ENCODE data around the gene ARHGEF37. TPM values are rescaled to one million over a fixed set of nuclear protein-coding genes. Genes with fewer than 3 reads are reported as not detected.
"Not testable (repeated sequence)": the region's sequence is repeated elsewhere in the genome, so short reads cannot be mapped to it uniquely, and the experiment has no call there.

ARHGEF37 gene
- total and polyA plus RNA-seq, 2 donors = 1.1 to 2.5 TPM

- no peak for DNase-seq (ENCODE audit: low read depth in 6 of 9, low spot score in 9 of 9)
- Histone ChIP-seq H3K4me3 (ENCODE audit: low read length in 2 of 2) (no peak overlapping the region), H3K27ac (ENCODE audit: low read depth in 1 of 2, low read length in 1 of 2) (no peak overlapping the region), H3K36me3 (ENCODE audit: control insufficient read depth in 2 of 2, insufficient read depth in 2 of 2, low read length in 1 of 2) (no peaks in the 10 kb centered on the region), H3K27me3 (ENCODE audit: control insufficient read depth in 2 of 2, insufficient read depth in 1 of 2, low read length in 1 of 2) (no peaks in the 10 kb centered on the region), H3K9me3 (ENCODE audit: control insufficient read depth in 2 of 2, insufficient read depth in 1 of 2, low read length in 1 of 2) (no peaks in the 10 kb centered on the region), H3K4me1 (ENCODE audit: control insufficient read depth in 2 of 2, insufficient read depth in 2 of 2, low read length in 2 of 2) (peaks cover 0 to 10% of the 10 kb centered on the region in 2 donors)
- WGBS = 97% methylated on average over 2 of the region's 2 CpGs
Measured at GRCh38 chr5:149559706-149560105, 21.6 kb upstream of the ARHGEF37 start.

GRCh38 chr5:149561848-149562247 lies 19.4 kb upstream of the ARHGEF37 start:
- DNase-seq (ENCODE audit: low read depth in 6 of 9, low spot score in 9 of 9) = peak in 1 of 9 donors; percentile 31
- Histone ChIP-seq H3K9me3 (ENCODE audit: control insufficient read depth in 2 of 2, insufficient read depth in 1 of 2, low read length in 1 of 2) (no peaks in the 10 kb centered on the region), H3K4me3 (ENCODE audit: low read length in 2 of 2) (no peak overlapping the region), H3K27ac (ENCODE audit: low read depth in 1 of 2, low read length in 1 of 2) (peak overlapping the region in 1 of 2 donors; percentile 73), H3K36me3 (ENCODE audit: control insufficient read depth in 2 of 2, insufficient read depth in 2 of 2, low read length in 1 of 2) (no peaks in the 10 kb centered on the region), H3K4me1 (ENCODE audit: control insufficient read depth in 2 of 2, insufficient read depth in 2 of 2, low read length in 2 of 2) (peaks cover 0 to 10% of the 10 kb centered on the region in 2 donors), H3K27me3 (ENCODE audit: control insufficient read depth in 2 of 2, insufficient read depth in 1 of 2, low read length in 1 of 2) (no peaks in the 10 kb centered on the region)
- WGBS = 70% methylated on average over 2 of the region's 2 CpGs

GRCh38 chr5:149563466-149563865 lies 17.8 kb upstream of the ARHGEF37 start:
- H3K9me3 ChIP-seq (ENCODE audit: control insufficient read depth in 2 of 2, insufficient read depth in 1 of 2, low read length in 1 of 2) = no peaks in the 10 kb centered on the region
- H3K27ac ChIP-seq (ENCODE audit: low read depth in 1 of 2, low read length in 1 of 2) = no peak overlapping the region
- WGBS = 95% methylated on average over 2 of the region's 2 CpGs
- no peaks in the 10 kb centered on the region for H3K27me3 ChIP-seq (ENCODE audit: control insufficient read depth in 2 of 2, insufficient read depth in 1 of 2, low read length in 1 of 2)
- no peaks in the 10 kb centered on the region for H3K36me3 ChIP-seq (ENCODE audit: control insufficient read depth in 2 of 2, insufficient read depth in 2 of 2, low read length in 1 of 2)
- no peak overlapping the region for H3K4me3 ChIP-seq (ENCODE audit: low read length in 2 of 2)
- DNase-seq (ENCODE audit: low read depth in 6 of 9, low spot score in 9 of 9) = no peak
- peaks cover 0 to 10% of the 10 kb centered on the region in 2 donors for H3K4me1 ChIP-seq (ENCODE audit: control insufficient read depth in 2 of 2, insufficient read depth in 2 of 2, low read length in 2 of 2)

GRCh38 chr5:149564542-149565140 lies 16.7 kb upstream of the ARHGEF37 start:
- H3K27ac ChIP-seq (ENCODE audit: low read depth in 1 of 2, low read length in 1 of 2); H3K4me3 ChIP-seq (ENCODE audit: low read length in 2 of 2); H3K36me3 ChIP-seq (ENCODE audit: control insufficient read depth in 2 of 2, insufficient read depth in 2 of 2, low read length in 1 of 2); H3K27me3 ChIP-seq (ENCODE audit: control insufficient read depth in 2 of 2, insufficient read depth in 1 of 2, low read length in 1 of 2); H3K4me1 ChIP-seq (ENCODE audit: control insufficient read depth in 2 of 2, insufficient read depth in 2 of 2, low read length in 2 of 2); H3K9me3 ChIP-seq (ENCODE audit: control insufficient read depth in 2 of 2, insufficient read depth in 1 of 2, low read length in 1 of 2): not testable (repeated sequence)
- peak in 6 of 9 donors; percentile 53 to 81 (median 66) for DNase-seq (ENCODE audit: low read depth in 6 of 9, low spot score in 9 of 9)
- WGBS = 69% methylated on average over 15 of the region's 15 CpGs

GRCh38 chr5:149567226-149567625 lies 14.1 kb upstream of the ARHGEF37 start:
- H3K36me3 ChIP-seq (ENCODE audit: control insufficient read depth in 2 of 2, insufficient read depth in 2 of 2, low read length in 1 of 2) = no peaks in the 10 kb centered on the region
- 93% methylated on average over 1 of the region's 1 CpG for WGBS

GRCh38 chr5:149572170-149572569 lies 9.1 kb upstream of the ARHGEF37 start:
- no peak for DNase-seq (ENCODE audit: low read depth in 6 of 9, low spot score in 9 of 9)
- no peaks in the 10 kb centered on the region for H3K27me3 ChIP-seq (ENCODE audit: control insufficient read depth in 2 of 2, insufficient read depth in 1 of 2, low read length in 1 of 2)
- no peaks in the 10 kb centered on the region for H3K9me3 ChIP-seq (ENCODE audit: control insufficient read depth in 2 of 2, insufficient read depth in 1 of 2, low read length in 1 of 2)
- no peak overlapping the region for H3K4me3 ChIP-seq (ENCODE audit: low read length in 2 of 2)
- no peak overlapping the region for H3K27ac ChIP-seq (ENCODE audit: low read depth in 1 of 2, low read length in 1 of 2)
- H3K4me1 ChIP-seq (ENCODE audit: control insufficient read depth in 2 of 2, insufficient read depth in 2 of 2, low read length in 2 of 2) = peaks cover 0 to 5% of the 10 kb centered on the region in 2 donors
- no peaks in the 10 kb centered on the region for H3K36me3 ChIP-seq (ENCODE audit: control insufficient read depth in 2 of 2, insufficient read depth in 2 of 2, low read length in 1 of 2)

More at GRCh38 chr5:149567226-149567625, 14.1 kb upstream of the ARHGEF37 start:
- H3K4me1 ChIP-seq (ENCODE audit: control insufficient read depth in 2 of 2, insufficient read depth in 2 of 2, low read length in 2 of 2) = peaks cover 0 to 5% of the 10 kb centered on the region in 2 donors
- no peak for DNase-seq (ENCODE audit: low read depth in 6 of 9, low spot score in 9 of 9)
- H3K27me3 ChIP-seq (ENCODE audit: control insufficient read depth in 2 of 2, insufficient read depth in 1 of 2, low read length in 1 of 2) = no peaks in the 10 kb centered on the region
- H3K27ac ChIP-seq (ENCODE audit: low read depth in 1 of 2, low read length in 1 of 2) = no peak overlapping the region
- no peak overlapping the region for H3K4me3 ChIP-seq (ENCODE audit: low read length in 2 of 2)
- no peaks in the 10 kb centered on the region for H3K9me3 ChIP-seq (ENCODE audit: control insufficient read depth in 2 of 2, insufficient read depth in 1 of 2, low read length in 1 of 2)

- WGBS = 93% methylated on average over 4 of the region's 4 CpGs
- Histone ChIP-seq H3K9me3 (ENCODE audit: control insufficient read depth in 2 of 2, insufficient read depth in 1 of 2, low read length in 1 of 2) (no peaks in the 10 kb centered on the region), H3K4me3 (ENCODE audit: low read length in 2 of 2) (no peak overlapping the region), H3K27ac (ENCODE audit: low read depth in 1 of 2, low read length in 1 of 2) (no peak overlapping the region), H3K36me3 (ENCODE audit: control insufficient read depth in 2 of 2, insufficient read depth in 2 of 2, low read length in 1 of 2) (no peaks in the 10 kb centered on the region), H3K4me1 (ENCODE audit: control insufficient read depth in 2 of 2, insufficient read depth in 2 of 2, low read length in 2 of 2) (peaks cover 0 to 5% of the 10 kb centered on the region in 2 donors), H3K27me3 (ENCODE audit: control insufficient read depth in 2 of 2, insufficient read depth in 1 of 2, low read length in 1 of 2) (no peaks in the 10 kb centered on the region)
- no peak for DNase-seq (ENCODE audit: low read depth in 6 of 9, low spot score in 9 of 9)
Measured at GRCh38 chr5:149572576-149573231, 8.6 kb upstream of the ARHGEF37 start.

GRCh38 chr5:149575131-149575530 lies 6.2 kb upstream of the ARHGEF37 start:
- H3K36me3 ChIP-seq (ENCODE audit: control insufficient read depth in 2 of 2, insufficient read depth in 2 of 2, low read length in 1 of 2) = no peaks in the 10 kb centered on the region
- 95% methylated on average over 3 of the region's 3 CpGs for WGBS
- H3K27me3 ChIP-seq (ENCODE audit: control insufficient read depth in 2 of 2, insufficient read depth in 1 of 2, low read length in 1 of 2) = peaks cover 0 to 5% of the 10 kb centered on the region in 2 donors
- H3K4me1 ChIP-seq (ENCODE audit: control insufficient read depth in 2 of 2, insufficient read depth in 2 of 2, low read length in 2 of 2) = peaks cover 0 to 5% of the 10 kb centered on the region in 2 donors
- DNase-seq (ENCODE audit: low read depth in 6 of 9, low spot score in 9 of 9) = no peak
- no peak overlapping the region for H3K27ac ChIP-seq (ENCODE audit: low read depth in 1 of 2, low read length in 1 of 2)
- no peak overlapping the region for H3K4me3 ChIP-seq (ENCODE audit: low read length in 2 of 2)
- no peaks in the 10 kb centered on the region for H3K9me3 ChIP-seq (ENCODE audit: control insufficient read depth in 2 of 2, insufficient read depth in 1 of 2, low read length in 1 of 2)

GRCh38 chr5:149576021-149576420 lies 5.3 kb upstream of the ARHGEF37 start:
- Histone ChIP-seq H3K4me1 (ENCODE audit: control insufficient read depth in 2 of 2, insufficient read depth in 2 of 2, low read length in 2 of 2) (peaks cover 0 to 9% of the 10 kb centered on the region in 2 donors), H3K27ac (ENCODE audit: low read depth in 1 of 2, low read length in 1 of 2) (peak overlapping the region; percentile 54 to 85), H3K9me3 (ENCODE audit: control insufficient read depth in 2 of 2, insufficient read depth in 1 of 2, low read length in 1 of 2) (no peaks in the 10 kb centered on the region), H3K4me3 (ENCODE audit: low read length in 2 of 2) (no peak overlapping the region), H3K27me3 (ENCODE audit: control insufficient read depth in 2 of 2, insufficient read depth in 1 of 2, low read length in 1 of 2) (peaks cover 0 to 12% of the 10 kb centered on the region in 2 donors), H3K36me3 (ENCODE audit: control insufficient read depth in 2 of 2, insufficient read depth in 2 of 2, low read length in 1 of 2) (no peaks in the 10 kb centered on the region)
- 71% methylated on average over 3 of the region's 3 CpGs for WGBS
- DNase-seq (ENCODE audit: low read depth in 6 of 9, low spot score in 9 of 9) = peak in 5 of 9 donors; percentile 42 to 77 (median 54)

Data from thymus (tissue), 11 donors.